Non-pigmented ciliary epithelial cell (primary cell): Measurements from ENCODE around the gene CTF1.
"Not testable (repeated sequence)": the region's sequence is repeated elsewhere in the genome, so short reads cannot be mapped to it uniquely, and the experiment has no call there.

Experiments used
- DNase-seq: peaks from one replicate; pipeline ENCODE4 v3.0.0-alpha.2; 2010; ENCODE audit warnings: low read depth

The CTF1 gene, protein sequence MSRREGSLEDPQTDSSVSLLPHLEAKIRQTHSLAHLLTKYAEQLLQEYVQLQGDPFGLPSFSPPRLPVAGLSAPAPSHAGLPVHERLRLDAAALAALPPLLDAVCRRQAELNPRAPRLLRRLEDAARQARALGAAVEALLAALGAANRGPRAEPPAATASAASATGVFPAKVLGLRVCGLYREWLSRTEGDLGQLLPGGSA

GRCh38 chr16:30896261-30896888 lies at the start of gene CTF1:
CTF1 (plus strand) TSS chr16:30896614; CDS start chr16:30896644, 30 bp downstream.
- DNase-seq: no peak

DNA sequence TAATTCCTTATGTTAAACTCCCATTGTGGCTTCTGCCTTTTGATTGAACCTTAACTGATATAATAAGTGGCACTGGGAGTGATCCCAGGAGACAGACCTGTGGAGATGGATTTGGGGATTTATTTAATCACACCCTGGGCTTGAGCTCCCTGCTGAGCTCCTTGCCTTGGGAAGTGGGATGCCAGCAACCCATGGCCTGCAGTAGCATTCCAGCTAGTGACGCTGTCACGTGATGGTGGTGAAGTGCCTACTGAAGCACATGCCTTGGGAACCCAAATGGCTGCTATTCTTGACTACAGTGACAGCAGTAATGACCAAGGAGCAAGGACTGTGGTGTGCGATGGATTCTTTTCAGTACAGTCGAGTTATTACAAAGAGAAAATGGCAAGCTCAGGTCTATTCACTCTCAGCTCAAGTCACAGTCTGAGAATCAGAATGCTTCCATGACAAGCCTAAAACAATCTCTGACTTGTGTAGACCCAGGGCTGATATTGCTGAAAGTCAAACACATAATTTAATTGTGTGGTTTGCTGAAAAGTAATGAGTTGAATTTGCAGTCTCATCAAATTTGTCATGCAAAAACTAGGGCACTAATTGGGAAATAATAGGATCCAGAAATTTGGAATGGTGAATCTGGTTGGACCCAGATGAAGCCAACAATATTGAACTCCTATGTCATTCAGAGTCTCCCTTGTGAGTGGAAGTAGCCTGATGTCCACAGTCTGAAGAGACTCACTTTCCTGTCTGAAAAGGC lies 49.6 kb upstream of the CTF1 start:
- no peak for DNase-seq

DNA sequence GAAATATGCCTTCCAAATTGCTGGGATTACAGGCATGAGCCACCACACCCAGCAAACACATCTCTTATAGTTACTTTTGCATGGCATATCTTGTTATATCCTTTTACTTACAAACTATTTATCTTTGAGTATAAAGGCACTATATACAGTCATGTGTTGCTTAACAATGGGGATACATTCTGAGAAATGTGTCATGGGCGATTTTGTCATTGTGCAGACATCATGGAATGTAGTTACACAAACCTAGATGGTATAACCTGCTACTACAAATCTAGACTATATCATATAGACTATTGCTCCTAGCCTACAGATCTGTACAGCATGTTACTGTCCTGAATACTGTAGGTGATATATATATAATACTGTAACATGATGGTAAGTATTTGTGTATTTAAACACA lies 46.2 kb upstream of the CTF1 start:
- DNase-seq: no peak

- DNase-seq: no peak
Observed at GRCh38 chr16:30853758-30854157, 42.7 kb upstream of the CTF1 start.

- no peak for DNase-seq
Observed at GRCh38 chr16:30858111-30858495, 38.3 kb upstream of the CTF1 start.

GRCh38 chr16:30858829-30859423 lies 37.5 kb upstream of the CTF1 start:
- DNase-seq: no peak

DNA sequence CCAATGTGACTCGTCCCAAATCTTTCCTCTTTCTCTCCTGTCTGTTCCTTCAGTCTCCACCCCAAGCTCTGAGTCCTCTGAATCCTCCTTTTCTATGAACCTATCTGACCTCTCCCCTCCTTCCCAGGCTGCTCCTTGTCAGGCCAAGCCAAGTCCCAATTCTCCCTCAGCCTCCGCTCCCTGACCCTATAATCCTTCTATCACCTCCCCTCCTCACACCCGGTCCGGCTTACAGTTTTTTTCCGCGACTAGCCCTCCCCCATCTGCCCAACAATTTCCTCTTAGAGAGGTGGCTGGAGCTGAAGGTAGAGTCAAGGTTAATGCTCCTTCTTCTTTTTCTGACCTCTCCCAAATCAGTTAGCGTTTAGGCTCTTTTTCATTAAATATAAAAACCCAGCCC lies 35.7 kb upstream of the CTF1 start:
- DNase-seq: not testable (repeated sequence)

DNA sequence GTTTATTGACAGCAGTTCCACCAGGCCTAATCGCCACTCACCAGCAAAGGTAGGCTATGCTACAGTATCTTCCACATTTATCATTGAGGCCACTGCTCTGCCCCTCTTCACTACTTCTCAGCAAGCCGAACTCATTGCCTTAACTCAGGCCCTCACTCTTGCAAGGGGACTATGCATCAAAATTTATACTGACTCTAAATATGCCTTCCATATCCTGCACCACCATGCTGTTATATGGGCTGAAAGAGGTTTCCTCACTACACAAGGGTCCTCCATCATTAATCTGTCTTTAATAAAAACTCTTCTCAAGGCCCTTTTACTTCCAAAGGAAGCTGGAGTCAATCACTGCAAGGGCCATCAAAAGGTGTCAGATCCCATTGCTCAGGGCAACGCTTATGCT lies 33.2 kb upstream of the CTF1 start:
- DNase-seq: not testable (repeated sequence)

DNA sequence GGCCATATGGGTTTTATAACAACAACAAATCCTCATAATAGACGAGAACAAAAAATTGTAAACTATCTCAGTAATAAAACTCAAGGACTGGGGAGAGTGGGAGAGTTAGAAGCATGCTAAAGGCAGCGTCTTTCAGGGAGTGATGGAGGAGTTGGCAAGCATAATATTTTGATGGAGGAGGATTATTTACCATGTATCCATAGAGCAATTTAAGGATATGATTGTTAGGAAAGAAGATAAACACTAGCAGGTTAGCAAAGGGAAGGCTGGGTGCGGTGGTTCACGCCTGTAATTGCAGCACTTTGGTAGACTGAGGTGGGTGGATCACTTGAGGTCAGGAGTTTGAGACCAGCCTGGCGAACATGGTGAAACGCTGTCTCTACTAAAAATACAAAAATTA lies 30.4 kb upstream of the CTF1 start:
- no peak for DNase-seq

- DNase-seq: no peak
Observed at GRCh38 chr16:30867747-30868146, 28.7 kb upstream of the CTF1 start.

- DNase-seq: no peak
Observed at GRCh38 chr16:30870904-30871303, 25.5 kb upstream of the CTF1 start.

DNA sequence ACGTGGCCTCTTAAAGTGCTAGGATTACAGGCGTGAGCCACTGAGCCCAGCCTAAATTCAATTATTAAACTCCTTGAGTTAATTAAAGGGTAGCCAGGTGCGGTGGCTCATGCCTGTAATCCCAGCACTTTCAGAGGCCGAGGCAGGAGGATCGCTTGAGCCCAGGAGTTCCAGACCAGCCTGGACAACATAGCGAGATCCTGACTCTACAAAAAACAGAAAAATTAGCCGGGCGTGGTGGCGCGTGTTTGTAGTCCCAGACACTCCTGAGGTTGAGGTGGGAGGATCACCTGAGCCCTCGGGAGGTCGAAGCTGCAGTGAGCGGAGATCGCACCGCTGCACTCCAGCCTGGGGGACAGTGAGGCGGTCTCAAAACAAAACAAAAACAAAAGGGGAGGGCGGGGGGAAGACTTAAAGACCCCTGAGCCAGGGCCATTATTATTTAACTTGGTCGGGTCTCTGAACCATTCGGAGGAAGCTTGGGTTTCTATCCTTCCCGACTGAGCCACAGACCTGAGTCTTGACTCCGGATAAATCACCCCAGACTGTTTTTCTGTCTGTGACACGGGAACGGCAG lies 22.1 kb upstream of the CTF1 start:
- no peak for DNase-seq

- DNase-seq: no peak
Observed at GRCh38 chr16:30874821-30875717, 21.3 kb upstream of the CTF1 start.

- no peak for DNase-seq
Observed at GRCh38 chr16:30875871-30876801, 20.3 kb upstream of the CTF1 start.

DNA sequence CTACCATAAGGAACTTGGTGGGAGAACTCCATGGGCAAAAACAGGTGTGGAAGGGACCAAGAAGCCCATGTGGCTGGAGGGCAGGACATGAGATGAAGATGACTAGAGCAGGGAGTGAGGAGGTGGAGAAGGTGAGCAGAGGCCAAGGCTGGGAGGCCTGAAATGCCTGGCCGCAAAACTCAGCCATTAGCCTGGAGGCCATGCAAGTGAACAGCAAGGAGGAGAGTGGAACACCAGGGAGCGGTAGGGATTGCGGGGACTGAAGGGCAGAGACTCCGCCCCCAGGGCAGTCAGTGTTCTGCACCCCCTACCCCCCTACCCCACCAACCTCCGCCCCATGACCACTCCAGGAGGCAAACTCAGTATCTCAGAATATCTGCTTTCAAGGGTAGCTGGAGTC lies 19.5 kb upstream of the CTF1 start:
- DNase-seq: no peak

DNA sequence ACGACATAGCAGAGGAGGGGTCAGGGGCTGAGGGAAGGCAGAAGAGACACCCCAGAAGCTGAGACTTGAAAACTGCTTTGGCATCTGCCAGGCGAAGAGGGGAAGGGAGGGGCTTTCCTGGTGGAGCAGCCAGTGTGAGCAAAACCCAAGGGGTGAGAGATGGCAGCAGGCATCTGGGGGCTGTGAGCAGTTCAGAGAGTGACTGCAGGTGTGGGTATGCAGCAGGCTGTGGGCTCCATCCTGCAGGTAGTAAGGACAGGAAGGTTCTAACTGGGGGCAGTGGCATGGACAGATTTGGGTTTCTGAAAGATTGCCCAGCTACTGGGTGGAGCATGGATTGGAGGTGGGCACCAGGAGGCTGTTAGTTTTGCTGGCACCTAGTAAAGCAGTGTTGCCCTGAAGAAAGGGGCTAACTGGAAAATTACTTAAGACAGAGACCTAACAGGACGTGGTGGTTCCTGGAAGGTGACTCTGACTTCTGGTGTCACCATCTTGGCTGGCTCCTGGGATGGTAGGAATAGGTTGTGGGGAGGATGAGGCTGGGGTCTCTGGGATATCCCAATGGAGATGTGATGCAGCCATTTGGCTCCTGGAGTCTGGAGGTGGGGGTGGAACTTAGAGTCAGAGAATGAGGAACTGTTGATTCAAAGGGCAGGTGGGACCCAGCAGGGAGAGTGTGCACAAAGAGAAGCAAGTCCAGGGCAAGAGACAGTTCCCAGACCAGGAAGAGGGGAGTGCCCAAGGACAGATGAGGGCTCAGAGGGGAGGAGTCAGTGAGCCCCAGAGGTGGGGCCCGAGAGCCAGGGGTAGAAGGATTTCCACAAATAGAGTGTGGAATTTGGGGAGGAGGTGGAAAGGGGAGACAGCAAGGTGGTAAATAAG lies 13.7 kb upstream of the CTF1 start:
- no peak for DNase-seq

GRCh38 chr16:30884760-30885159 lies 11.7 kb upstream of the CTF1 start:
- DNase-seq: no peak

- no peak for DNase-seq
Observed at GRCh38 chr16:30885196-30885595, 11.2 kb upstream of the CTF1 start.

GRCh38 chr16:30886145-30886544 lies 10.3 kb upstream of the CTF1 start:
- DNase-seq: no peak
